Glomerular endothelial cell (primary cell): Measurements from ENCODE around the gene ARHGAP15. TPM values are rescaled to one million over a fixed set of nuclear protein-coding genes. Genes with fewer than 3 reads are reported as not detected.
A peak's percentile ranks its signal among the peaks of the same experiment; 100 is the strongest.

Experiments used
- DNase-seq: peaks from one replicate; pipeline ENCODE4 v3.0.0-alpha.2; 2011; ENCODE audit warnings: low read depth, low spot score; ENCODE audit errors: extremely low read depth
- total RNA-seq: library from RNA; depleted of rRNA; stranded (reverse); fragments of >200 nt; gene quantifications from 2 replicates; pipeline ENCODE4 v1.2.3, GENCODE V29; 2015

The ARHGAP15 gene
- total RNA-seq, 1 donor from 2014 or later, result not detected

GRCh38 chr2:143144813-143145455, 15.7 kb downstream of the ARHGAP15 start:
- DNase-seq, result no peak

- DNase-seq, result no peak
Measured at GRCh38 chr2:143146366-143146765, 17.1 kb downstream of the ARHGAP15 start.

GRCh38 chr2:143146815-143147530, 17.8 kb downstream of the ARHGAP15 start:
- no peak for DNase-seq

- no peak for DNase-seq
Measured at GRCh38 chr2:143148011-143148410, 18.8 kb downstream of the ARHGAP15 start.

GRCh38 chr2:143148757-143149156, 19.5 kb downstream of the ARHGAP15 start:
- DNase-seq, result no peak

- no peak for DNase-seq
Measured at GRCh38 chr2:143150287-143150686, 21.1 kb downstream of the ARHGAP15 start.

GRCh38 chr2:143151111-143151752, 22.0 kb downstream of the ARHGAP15 start:
- no peak for DNase-seq

GRCh38 chr2:143152219-143152618, 23.0 kb downstream of the ARHGAP15 start:
- DNase-seq, result no peak

- DNase-seq, result no peak
Measured at GRCh38 chr2:143152637-143153036, 23.4 kb downstream of the ARHGAP15 start.

- no peak for DNase-seq
Measured at GRCh38 chr2:143155661-143156060, 26.4 kb downstream of the ARHGAP15 start.

- DNase-seq, result no peak
Measured at GRCh38 chr2:143157001-143157400, 27.8 kb downstream of the ARHGAP15 start.

- no peak for DNase-seq
Measured at GRCh38 chr2:143157418-143157817, 28.2 kb downstream of the ARHGAP15 start.

- no peak for DNase-seq
Measured at GRCh38 chr2:143158098-143158497, 28.9 kb downstream of the ARHGAP15 start.

- no peak for DNase-seq
Measured at GRCh38 chr2:143158551-143159485, 29.6 kb downstream of the ARHGAP15 start.

GRCh38 chr2:143159486-143159840, 30.2 kb downstream of the ARHGAP15 start:
- no peak for DNase-seq

- no peak for DNase-seq
Measured at GRCh38 chr2:143160732-143161707, 31.8 kb downstream of the ARHGAP15 start.

- DNase-seq, result peak; percentile 7
Measured at GRCh38 chr2:143162123-143162837, 33.1 kb downstream of the ARHGAP15 start.

- DNase-seq, result no peak
Measured at GRCh38 chr2:143162997-143163396, 33.8 kb downstream of the ARHGAP15 start.

GRCh38 chr2:143163499-143163898, 34.3 kb downstream of the ARHGAP15 start:
- DNase-seq, result no peak
